ENCODE results near the gene SLC43A3.

Gene SLC43A3

GRCh38 chr11:57460758-57461749 is 34.1 kb upstream of the SLC43A3 start:
- Histone ChIP-seq H3K36me3 (replicated peaks; ENCODE audit: low read depth, low read length) (no peaks in the 10 kb centered on the region), H3K79me2 (ENCODE audit: low read length) (no peaks in the 10 kb centered on the region), H3K4me3 (ENCODE audit: low read length) (no peak overlapping the region), H3K27me3 (ENCODE audit: low read depth, low read length) (no peaks in the 10 kb centered on the region), H3K4me1 (ENCODE audit: low read length) (peaks cover 16% of the 10 kb centered on the region), H3K4me2 (ENCODE audit: low read length) (no peak overlapping the region), H4K20me1 (ENCODE audit: insufficient read depth, low read length) (no peaks in the 10 kb centered on the region), H3K9ac (ENCODE audit: low read length) (no peak overlapping the region), H2AFZ (ENCODE audit: low read depth, low read length) (no peak overlapping the region), H3K27ac (ENCODE audit: low read length) (no peak overlapping the region), H3K9me3 (ENCODE audit: insufficient read depth, low read length) (no peaks in the 10 kb centered on the region)
- no peak for TF ChIP-seq EZH2phosphoT487 (IDR thresholded peaks at IDR 0.05; ENCODE audit: low read depth)
- TF ChIP-seq, protein P1, sequence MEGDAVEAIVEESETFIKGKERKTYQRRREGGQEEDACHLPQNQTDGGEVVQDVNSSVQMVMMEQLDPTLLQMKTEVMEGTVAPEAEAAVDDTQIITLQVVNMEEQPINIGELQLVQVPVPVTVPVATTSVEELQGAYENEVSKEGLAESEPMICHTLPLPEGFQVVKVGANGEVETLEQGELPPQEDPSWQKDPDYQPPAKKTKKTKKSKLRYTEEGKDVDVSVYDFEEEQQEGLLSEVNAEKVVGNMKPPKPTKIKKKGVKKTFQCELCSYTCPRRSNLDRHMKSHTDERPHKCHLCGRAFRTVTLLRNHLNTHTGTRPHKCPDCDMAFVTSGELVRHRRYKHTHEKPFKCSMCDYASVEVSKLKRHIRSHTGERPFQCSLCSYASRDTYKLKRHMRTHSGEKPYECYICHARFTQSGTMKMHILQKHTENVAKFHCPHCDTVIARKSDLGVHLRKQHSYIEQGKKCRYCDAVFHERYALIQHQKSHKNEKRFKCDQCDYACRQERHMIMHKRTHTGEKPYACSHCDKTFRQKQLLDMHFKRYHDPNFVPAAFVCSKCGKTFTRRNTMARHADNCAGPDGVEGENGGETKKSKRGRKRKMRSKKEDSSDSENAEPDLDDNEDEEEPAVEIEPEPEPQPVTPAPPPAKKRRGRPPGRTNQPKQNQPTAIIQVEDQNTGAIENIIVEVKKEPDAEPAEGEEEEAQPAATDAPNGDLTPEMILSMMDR (IDR thresholded peaks at IDR 0.05; ENCODE audit: low read depth, low read length), result no peak

DNA sequence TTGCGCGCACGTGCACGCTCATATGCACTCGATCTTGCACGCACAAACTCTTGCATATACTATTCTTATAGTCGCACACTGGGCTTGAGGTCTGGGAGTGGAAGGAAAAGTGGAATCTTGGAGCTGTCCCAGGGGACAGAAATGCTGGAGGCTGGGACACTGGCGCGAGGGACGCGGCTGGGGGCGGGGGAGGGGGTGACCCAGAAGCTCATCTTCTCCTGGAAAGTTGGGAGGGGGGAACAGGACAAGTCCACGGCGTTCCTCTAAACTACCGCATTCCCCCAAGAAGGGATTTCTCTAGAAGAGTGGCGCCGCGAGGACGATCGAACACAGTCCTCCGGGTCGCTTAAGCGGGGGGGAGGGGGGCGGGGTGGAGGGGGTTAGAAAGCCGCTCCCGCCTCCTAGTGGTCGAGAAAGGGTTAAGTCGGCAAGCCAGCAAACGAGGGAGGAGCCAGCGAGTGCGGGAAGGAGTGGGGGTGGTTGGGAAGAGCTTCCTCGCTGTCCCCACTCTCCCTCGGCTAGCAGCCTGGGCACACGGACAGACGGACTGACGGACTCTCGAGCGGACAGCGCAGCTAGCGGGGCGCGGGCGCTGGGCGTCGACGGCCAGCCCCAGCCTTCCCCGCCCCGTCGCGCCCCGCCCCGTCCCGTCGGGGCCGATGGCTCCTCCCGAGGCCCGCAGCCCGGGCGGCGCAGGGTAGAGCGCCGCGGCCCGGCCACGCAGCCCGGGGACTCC is 33.3 kb upstream of the SLC43A3 start, which contains the start of gene RTN4RL2:
TSS of gene RTN4RL2 (plus strand) at position 507 of the 736 bp plus-strand sequence. CDS start 338 bp downstream, outside the sequence.
- H3K27me3 ChIP-seq (ENCODE audit: low read depth, low read length), result no peaks in the 10 kb centered on the region
- no peak within 1 kb of the TSS for H3K4me3 ChIP-seq (ENCODE audit: low read length)
- H3K4me2 ChIP-seq (ENCODE audit: low read length), result peak within 1 kb of the TSS; percentile 11; the same call in 1 of the 2 replicates
- H3K27ac ChIP-seq (ENCODE audit: low read length), result no peak within 1 kb of the TSS
- H3K36me3 ChIP-seq (replicated peaks; ENCODE audit: low read depth, low read length), result no peaks in the 10 kb centered on the region
- no peaks in the 10 kb centered on the region for H4K20me1 ChIP-seq (ENCODE audit: insufficient read depth, low read length)
- TF ChIP-seq, protein P1 (IDR thresholded peaks at IDR 0.05; ENCODE audit: low read depth, low read length), result peak; percentile 22
- no peak for TF ChIP-seq EZH2phosphoT487 (IDR thresholded peaks at IDR 0.05; ENCODE audit: low read depth)
- H3K4me1 ChIP-seq (ENCODE audit: low read length), result peaks cover 16% of the 10 kb centered on the region
- no peaks in the 10 kb centered on the region for H3K9me3 ChIP-seq (ENCODE audit: insufficient read depth, low read length)
- no peaks in the 10 kb centered on the region for H3K79me2 ChIP-seq (ENCODE audit: low read length)
- no peak within 1 kb of the TSS for H2AFZ ChIP-seq (ENCODE audit: low read depth, low read length)
- H3K9ac ChIP-seq (ENCODE audit: low read length), result no peak within 1 kb of the TSS

GRCh38 chr11:57459164-57460021 is 32.5 kb upstream of the SLC43A3 start:
- H3K4me2 ChIP-seq (ENCODE audit: low read length), result peak overlapping the region; percentile 84
- H3K36me3 ChIP-seq (replicated peaks; ENCODE audit: low read depth, low read length), result no peaks in the 10 kb centered on the region
- peak overlapping the region; percentile 79 for H3K4me3 ChIP-seq (ENCODE audit: low read length)
- H3K9ac ChIP-seq (ENCODE audit: low read length), result no peak overlapping the region
- no peaks in the 10 kb centered on the region for H3K27me3 ChIP-seq (ENCODE audit: low read depth, low read length)
- peaks cover 16% of the 10 kb centered on the region for H3K4me1 ChIP-seq (ENCODE audit: low read length)
- no peak overlapping the region for H3K27ac ChIP-seq (ENCODE audit: low read length)
- TF ChIP-seq EZH2phosphoT487 (IDR thresholded peaks at IDR 0.05; ENCODE audit: low read depth), result no peak
- TF ChIP-seq, protein P1 (IDR thresholded peaks at IDR 0.05; ENCODE audit: low read depth, low read length), result no peak
- no peaks in the 10 kb centered on the region for H3K9me3 ChIP-seq (ENCODE audit: insufficient read depth, low read length)
- H3K79me2 ChIP-seq (ENCODE audit: low read length), result no peaks in the 10 kb centered on the region
- peak overlapping the region; percentile 70; the same call in 1 of the 2 replicates for H2AFZ ChIP-seq (ENCODE audit: low read depth, low read length)
- no peaks in the 10 kb centered on the region for H4K20me1 ChIP-seq (ENCODE audit: insufficient read depth, low read length)

Measured in OCI-LY3 (cell line).